HG02588 (cell line): Measurements from ENCODE around the gene PSMB9.

Source experiments
- ATAC-seq: cut with Tn5 transposase; IDR thresholded peaks from one replicate; pipeline ENCODE4 v1.9.1; 2021; ENCODE audit warnings: mild to moderate bottlenecking, moderate library complexity; ENCODE audit not compliant: unreplicated experiment

The PSMB9 gene

GRCh38 chr6:32895006-32895345 is 41.0 kb downstream of the PSMB9 start:
- no peak for ATAC-seq

- no peak for ATAC-seq
Observed at GRCh38 chr6:32903952-32904351, 50.0 kb downstream of the PSMB9 start.

GRCh38 chr6:32905078-32905477 is 51.1 kb downstream of the PSMB9 start:
- ATAC-seq = no peak

GRCh38 chr6:32906539-32906938 is 52.5 kb downstream of the PSMB9 start:
- ATAC-seq = no peak

GRCh38 chr6:32908897-32909296 is 54.9 kb downstream of the PSMB9 start:
- ATAC-seq = no peak
